ENCODE results near the gene ZNF385D. TPM values are rescaled to one million over a fixed set of nuclear protein-coding genes. Genes with fewer than 3 reads are reported as not detected.

Gene ZNF385D
- total and polyA plus RNA-seq, 8 donors = 0.42 to 4.0 (median 1.1) TPM

DNA sequence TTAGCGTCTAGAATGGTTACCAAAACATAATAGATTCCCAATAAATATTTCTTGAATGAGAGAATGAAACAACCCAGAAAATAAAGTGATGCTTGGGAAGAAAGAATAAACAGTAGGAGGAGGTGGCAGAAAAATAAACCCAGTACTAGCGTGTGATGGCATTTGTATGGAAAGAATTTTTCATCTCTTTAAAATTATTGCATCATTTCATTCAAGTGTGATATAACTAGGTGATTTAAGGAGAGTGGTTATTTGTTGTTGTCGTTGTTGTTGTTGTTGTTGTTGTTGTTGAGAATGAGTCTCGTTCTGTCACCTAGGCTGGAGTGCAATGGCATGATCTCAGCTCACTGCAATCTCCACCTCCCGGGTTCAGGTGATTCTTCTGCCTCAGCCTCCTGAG lies 293.9 kb downstream of the ZNF385D start:
- no peak for FAIRE-seq
- no peak for ATAC-seq

GRCh38 chr3:21449738-21450137 lies 301.3 kb downstream of the ZNF385D start:
- DNase-seq = no peak
- ATAC-seq = peak in 1 of 4 donors; percentile 42
- TF ChIP-seq CTCF (IDR thresholded peaks at IDR 0.05) = no peak
- FAIRE-seq = no peak
- H3K36me3 ChIP-seq = no peaks in the 10 kb centered on the region
- intact Hi-C loops (cut with DNase I) = no loop called here
- no peaks in the 10 kb centered on the region for H3K4me1 ChIP-seq
- no peaks in the 10 kb centered on the region for H3K9me3 ChIP-seq
- no peak overlapping the region for H3K4me3 ChIP-seq
- no peak overlapping the region for H3K27ac ChIP-seq
- 36 to 42% methylated on average over 2 of the region's 2 CpGs for WGBS, 2 donors
- no peaks in the 10 kb centered on the region for H3K27me3 ChIP-seq

More for the DNA sequence above, 293.9 kb downstream of the ZNF385D start:
- DNase-seq = no peak
- WGBS, 2 donors = 57 to 66% methylated on average over 5 of the region's 5 CpGs
- H3K27ac ChIP-seq = no peak overlapping the region
- no peaks in the 10 kb centered on the region for H3K36me3 ChIP-seq
- intact Hi-C loops (cut with DNase I) = no loop called here
- no peak overlapping the region for H3K4me3 ChIP-seq
- no peak for TF ChIP-seq CTCF (IDR thresholded peaks at IDR 0.05)
- H3K27me3 ChIP-seq = no peaks in the 10 kb centered on the region
- no peaks in the 10 kb centered on the region for H3K9me3 ChIP-seq
- H3K4me1 ChIP-seq = no peaks in the 10 kb centered on the region

GRCh38 chr3:21447476-21448151 lies 303.4 kb downstream of the ZNF385D start:
- DNase-seq (no peak), ATAC-seq (no peak), FAIRE-seq (no peak)
- Histone ChIP-seq H3K9me3 (no peaks in the 10 kb centered on the region), H3K27ac (no peak overlapping the region), H3K36me3 (no peaks in the 10 kb centered on the region), H3K4me3 (no peak overlapping the region), H3K4me1 (no peaks in the 10 kb centered on the region), H3K27me3 (no peaks in the 10 kb centered on the region)
- intact Hi-C loops (cut with DNase I) = no loop called here
- WGBS, 2 donors = 73 to 80% methylated on average over 4 of the region's 4 CpGs
- TF ChIP-seq CTCF (IDR thresholded peaks at IDR 0.05) = no peak

- FAIRE-seq (no peak), DNase-seq (no peak), ATAC-seq (no peak)
- H3K27me3 ChIP-seq = no peaks in the 10 kb centered on the region
- WGBS, 2 donors = 60 to 67% methylated on average over 2 of the region's 2 CpGs
- H3K36me3 ChIP-seq = no peaks in the 10 kb centered on the region
- H3K27ac ChIP-seq = no peak overlapping the region
- no peak overlapping the region for H3K4me3 ChIP-seq
- intact Hi-C loops (cut with DNase I) = no loop called here
- H3K4me1 ChIP-seq = no peaks in the 10 kb centered on the region
- no peak for TF ChIP-seq CTCF (IDR thresholded peaks at IDR 0.05)
- H3K9me3 ChIP-seq = no peaks in the 10 kb centered on the region
Observed at GRCh38 chr3:21446945-21447475, 304.0 kb downstream of the ZNF385D start.

DNA sequence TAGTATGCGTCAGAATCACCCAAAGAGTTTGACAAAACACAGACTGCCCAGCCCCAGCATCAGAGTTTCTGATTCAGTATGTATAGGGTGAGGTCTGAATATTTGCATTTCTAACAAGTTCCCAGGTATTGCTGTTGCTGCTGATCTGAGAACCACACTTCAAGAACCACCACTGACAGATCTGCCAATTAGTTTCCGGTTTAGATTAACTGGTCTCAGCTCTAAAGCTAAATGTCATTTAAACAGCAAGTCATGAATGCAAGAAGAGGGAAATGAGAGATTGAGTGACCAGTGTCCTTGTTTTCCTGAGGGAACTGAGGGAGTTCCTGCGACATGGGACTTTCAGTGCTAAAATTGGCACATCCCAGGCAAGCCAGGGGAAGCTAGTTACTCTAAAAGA lies 305.0 kb downstream of the ZNF385D start:
- TF ChIP-seq CTCF (IDR thresholded peaks at IDR 0.05) = no peak
- 53 to 55% methylated on average over 3 of the region's 3 CpGs for WGBS, 2 donors
- H3K4me3 ChIP-seq = no peak overlapping the region
- no peaks in the 10 kb centered on the region for H3K36me3 ChIP-seq
- H3K27ac ChIP-seq = no peak overlapping the region
- intact Hi-C loops (cut with DNase I) = no loop called here
- no peaks in the 10 kb centered on the region for H3K4me1 ChIP-seq
- ATAC-seq (no peak), DNase-seq (no peak), FAIRE-seq (no peak)
- no peaks in the 10 kb centered on the region for H3K9me3 ChIP-seq
- H3K27me3 ChIP-seq = no peaks in the 10 kb centered on the region

Measured in pancreas (tissue), 10 donors.